Endodermal cell (in vitro differentiated cells): ENCODE data around the gene COL11A1. TPM values are rescaled to one million over a fixed set of nuclear protein-coding genes. Genes with fewer than 3 reads are reported as not detected.

ENCODE experiments used
- DNase-seq: peaks from one replicate; pipeline ENCODE4 v3.0.0-alpha.2; 2017
- H3K27ac ChIP-seq: 2 replicates; pipeline ENCODE4 v1.5.1; 2013; ENCODE audit warnings: mild to moderate bottlenecking, low read depth, low read length, moderate library complexity
- H3K27me3 ChIP-seq: 2 replicates; pipeline ENCODE4 v1.6.1; 2013; ENCODE audit warnings: mild to moderate bottlenecking, low read length, moderate library complexity; ENCODE audit not compliant: insufficient read depth, control insufficient read depth, poor library complexity, severe bottlenecking
- H3K36me3 ChIP-seq: 2 replicates; pipeline ENCODE4 v1.7.0; 2013; ENCODE audit warnings: mild to moderate bottlenecking, low read length, moderate library complexity; ENCODE audit not compliant: control insufficient read depth, insufficient read depth
- H3K4me1 ChIP-seq: one replicate; pipeline ENCODE4 v1.7.0; 2013; ENCODE audit warnings: low read length; ENCODE audit not compliant: control insufficient read depth, insufficient read depth
- H3K4me3 ChIP-seq: 2 replicates; pipeline ENCODE4 v1.5.1; 2013; ENCODE audit warnings: mild to moderate bottlenecking, low read length, moderate library complexity
- H3K9ac ChIP-seq: 2 replicates; pipeline ENCODE4 v1.6.1; 2013; ENCODE audit warnings: mild to moderate bottlenecking, low read length, moderate library complexity; ENCODE audit not compliant: poor library complexity, severe bottlenecking; ENCODE audit errors: extremely low read depth
- H3K9me3 ChIP-seq: 2 replicates; pipeline ENCODE4 v1.6.1; 2013; ENCODE audit warnings: mild to moderate bottlenecking, low read length, moderate library complexity; ENCODE audit not compliant: control insufficient read depth
- H3K27ac Mint-ChIP-seq: 2 replicates; pipeline ENCODE4 v1.8.0; 2020; ENCODE audit warnings: mixed read lengths
- H3K27me3 Mint-ChIP-seq: 2 replicates; pipeline ENCODE4 v1.8.0; 2021; ENCODE audit warnings: mild to moderate bottlenecking, mixed read lengths; ENCODE audit not compliant: insufficient read depth
- H3K36me3 Mint-ChIP-seq: 2 replicates; pipeline ENCODE4 v1.8.0; 2020; ENCODE audit warnings: low read depth, mixed read lengths
- H3K4me1 Mint-ChIP-seq: 2 replicates; pipeline ENCODE4 v1.8.0; 2020; ENCODE audit warnings: mixed read lengths
- H3K4me3 Mint-ChIP-seq: 2 replicates; pipeline ENCODE4 v1.8.0; 2020; ENCODE audit warnings: mild to moderate bottlenecking, moderate library complexity, mixed read lengths
- H3K9me3 Mint-ChIP-seq: 2 replicates; pipeline ENCODE4 v1.8.0; 2020; ENCODE audit warnings: mild to moderate bottlenecking, mixed read lengths
- WGBS, 2 experiments: methylation state at CpG; one replicate each; pipeline versions ENCODE4 v1.1.5 to v1.1.7; 2013; ENCODE audit warnings: missing lambda C conversion rate in 2 of 2, mixed read lengths in 1 of 2; ENCODE audit not compliant: insufficient coverage in 1 of 2, insufficient read length in 1 of 2; 5-methylcytosine and 5-hydroxymethylcytosine counted together
- total RNA-seq, 2 donors: library from RNA; stranded (reverse); fragmentation: NEBNext Ultra II Directional in 1 of 2; extraction: Animal tissue kit (Norgen Biotek cat#: 25700) in 1 of 2; gene quantifications; 2 replicates in 1 of 2; 3 replicates in 1 of 2; pipeline ENCODE4 v1.2.1, GENCODE V29; 2021
- TF ChIP-seq, protein P1 (sequence below): fragments of 200-600 bp; sonication (generic); conservative IDR thresholded peaks from 2 replicates; pipeline ENCODE4 v1.5.0; 2021; ENCODE audit warnings: antibody characterized with exemption, mild to moderate bottlenecking

COL11A1 gene
- total RNA-seq, 2 donors from 2014 or later, result 6.7 to 27.5 TPM

DNA sequence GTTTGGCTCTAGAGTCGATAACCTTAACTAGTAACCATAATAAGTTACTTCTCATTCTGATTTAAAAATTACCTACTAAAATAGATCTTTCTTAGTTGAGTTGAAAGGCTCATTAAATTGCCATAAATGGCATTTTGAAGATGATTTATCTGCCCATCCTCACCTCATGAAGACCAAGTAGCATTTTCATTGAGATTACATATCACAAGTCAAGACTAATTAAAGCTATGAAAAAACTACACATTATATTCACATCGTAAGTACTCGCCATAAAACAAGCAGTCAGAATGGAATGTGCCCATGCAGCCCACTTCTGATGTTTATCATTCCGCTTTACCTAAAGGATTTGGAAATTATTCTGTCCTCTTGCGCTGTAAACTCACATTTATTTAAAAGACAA is 212.0 kb downstream of the COL11A1 start:
- no peaks in the 10 kb centered on the region for H3K36me3 Mint-ChIP-seq

DNA sequence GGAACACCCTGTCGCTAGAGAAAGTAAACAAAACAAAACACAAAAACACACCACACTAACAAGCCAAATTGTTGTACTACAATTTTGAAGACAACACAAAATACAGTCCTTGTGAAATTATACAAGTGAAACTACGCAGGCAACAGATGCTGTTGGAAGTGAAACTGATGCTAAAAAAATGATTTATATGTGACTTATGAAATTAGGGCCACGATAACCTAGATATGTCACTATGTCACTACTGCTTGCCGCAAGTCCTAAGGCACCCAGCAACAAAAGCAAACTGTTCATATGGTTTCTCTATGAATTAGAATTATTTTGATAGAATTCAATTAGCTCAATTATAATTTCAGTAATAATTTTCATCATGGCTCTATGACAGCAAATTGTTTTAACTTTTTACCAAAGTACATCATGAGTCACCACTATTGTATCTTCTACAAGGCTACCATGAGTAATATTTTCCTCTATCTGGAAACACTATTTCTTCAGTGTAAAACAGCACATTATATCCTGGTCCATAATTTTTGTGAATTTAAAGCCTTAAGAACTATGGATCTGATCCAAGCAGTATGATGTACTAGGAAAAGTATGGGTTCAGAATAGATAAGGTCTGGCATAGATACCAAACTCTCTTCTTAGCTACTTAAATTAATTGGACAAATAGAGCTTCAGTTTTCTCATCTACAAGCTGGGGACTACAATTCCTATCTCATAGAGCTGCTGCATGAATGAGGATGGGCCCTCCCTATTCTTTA is 216.3 kb downstream of the COL11A1 start:
- Histone ChIP-seq H3K4me1 (no peaks in the 10 kb centered on the region), H3K36me3 (no peaks in the 10 kb centered on the region), H3K9me3 (no peaks in the 10 kb centered on the region), H3K27me3 (no peaks in the 10 kb centered on the region), H3K27ac (no peak overlapping the region), H3K4me3 (no peak overlapping the region), H3K9ac (no peak overlapping the region)
- WGBS, 2 experiments, result 98% methylated on average over 4 of the region's 4 CpGs; no CpG with 5 or more reads in 1 of the 2 experiments
- Mint-ChIP-seq H3K27me3 (no peaks in the 10 kb centered on the region), H3K4me3 (no peak overlapping the region), H3K27ac (no peak overlapping the region), H3K36me3 (no peaks in the 10 kb centered on the region), H3K9me3 (no peaks in the 10 kb centered on the region), H3K4me1 (no peaks in the 10 kb centered on the region)
- DNase-seq, result no peak
- TF ChIP-seq, protein P1, sequence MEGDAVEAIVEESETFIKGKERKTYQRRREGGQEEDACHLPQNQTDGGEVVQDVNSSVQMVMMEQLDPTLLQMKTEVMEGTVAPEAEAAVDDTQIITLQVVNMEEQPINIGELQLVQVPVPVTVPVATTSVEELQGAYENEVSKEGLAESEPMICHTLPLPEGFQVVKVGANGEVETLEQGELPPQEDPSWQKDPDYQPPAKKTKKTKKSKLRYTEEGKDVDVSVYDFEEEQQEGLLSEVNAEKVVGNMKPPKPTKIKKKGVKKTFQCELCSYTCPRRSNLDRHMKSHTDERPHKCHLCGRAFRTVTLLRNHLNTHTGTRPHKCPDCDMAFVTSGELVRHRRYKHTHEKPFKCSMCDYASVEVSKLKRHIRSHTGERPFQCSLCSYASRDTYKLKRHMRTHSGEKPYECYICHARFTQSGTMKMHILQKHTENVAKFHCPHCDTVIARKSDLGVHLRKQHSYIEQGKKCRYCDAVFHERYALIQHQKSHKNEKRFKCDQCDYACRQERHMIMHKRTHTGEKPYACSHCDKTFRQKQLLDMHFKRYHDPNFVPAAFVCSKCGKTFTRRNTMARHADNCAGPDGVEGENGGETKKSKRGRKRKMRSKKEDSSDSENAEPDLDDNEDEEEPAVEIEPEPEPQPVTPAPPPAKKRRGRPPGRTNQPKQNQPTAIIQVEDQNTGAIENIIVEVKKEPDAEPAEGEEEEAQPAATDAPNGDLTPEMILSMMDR, result no peak

More for the DNA sequence above, 212.0 kb downstream of the COL11A1 start:
- TF ChIP-seq, protein P1, result no peak
- no peak for DNase-seq
- Mint-ChIP-seq H3K4me3 (no peak overlapping the region), H3K9me3 (no peaks in the 10 kb centered on the region), H3K27me3 (no peaks in the 10 kb centered on the region), H3K4me1 (no peaks in the 10 kb centered on the region), H3K27ac (no peak overlapping the region)
- H3K9me3 ChIP-seq, result no peaks in the 10 kb centered on the region
- WGBS, 2 experiments, result 98 to 100% methylated on average over 3 to 5 of the region's 5 CpGs
- H3K36me3 ChIP-seq, result no peaks in the 10 kb centered on the region
- H3K9ac ChIP-seq, result no peak overlapping the region
- H3K27ac ChIP-seq, result no peak overlapping the region
- no peaks in the 10 kb centered on the region for H3K27me3 ChIP-seq
- H3K4me1 ChIP-seq, result no peaks in the 10 kb centered on the region
- H3K4me3 ChIP-seq, result no peak overlapping the region

DNA sequence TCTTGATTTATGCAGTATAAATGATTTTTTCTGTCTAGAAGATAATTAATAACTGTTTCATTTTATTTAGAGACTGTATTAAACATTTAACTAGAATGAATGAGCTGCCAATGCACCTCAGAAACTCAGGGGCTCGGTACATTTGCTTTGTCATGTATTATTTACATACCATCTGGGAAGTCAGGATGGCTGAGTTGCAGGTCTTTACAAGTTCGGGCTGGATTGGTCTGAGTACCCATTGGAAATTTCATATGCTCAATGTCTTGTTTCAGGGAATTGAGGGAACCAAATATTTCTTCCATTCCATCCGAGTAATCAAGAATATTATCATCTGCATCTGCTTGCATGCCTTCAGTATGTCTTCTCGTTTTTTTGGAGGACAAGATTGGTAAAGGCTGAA is 221.7 kb downstream of the COL11A1 start:
- Histone ChIP-seq H3K9ac (no peak overlapping the region), H3K36me3 (no peaks in the 10 kb centered on the region), H3K4me1 (no peaks in the 10 kb centered on the region), H3K9me3 (no peaks in the 10 kb centered on the region), H3K27ac (no peak overlapping the region), H3K4me3 (no peak overlapping the region), H3K27me3 (no peaks in the 10 kb centered on the region)
- Mint-ChIP-seq H3K4me1 (no peaks in the 10 kb centered on the region), H3K9me3 (no peaks in the 10 kb centered on the region), H3K36me3 (no peaks in the 10 kb centered on the region), H3K27ac (no peak overlapping the region), H3K4me3 (no peak overlapping the region), H3K27me3 (no peaks in the 10 kb centered on the region)
- WGBS, 2 experiments, result 90 to 100% methylated on average over 2 to 4 of the region's 4 CpGs
- DNase-seq, result no peak
- TF ChIP-seq, protein P1, result no peak
